Choroid plexus epithelial cell (primary cell): Measurements from ENCODE around the gene HBEGF.
A peak's percentile ranks its signal among the peaks of the same experiment; 100 is the strongest.

Source experiments
- DNase-seq: peaks from one replicate; pipeline ENCODE4 v3.0.0-alpha.2; 2010; ENCODE audit warnings: low read depth
- H3K4me3 ChIP-seq: 2 replicates; pipeline ENCODE4 v1.5.1; 2011; ENCODE audit warnings: low read depth, mild to moderate bottlenecking, control low read depth, low read length, moderate library complexity
- TF ChIP-seq, protein P1 (sequence below): conservative IDR thresholded peaks from 2 replicates; pipeline ENCODE4 v1.5.1; 2011; ENCODE audit warnings: low read depth, mild to moderate bottlenecking, control low read depth, inconsistent platforms, low read length, moderate library complexity

Gene HBEGF

DNA sequence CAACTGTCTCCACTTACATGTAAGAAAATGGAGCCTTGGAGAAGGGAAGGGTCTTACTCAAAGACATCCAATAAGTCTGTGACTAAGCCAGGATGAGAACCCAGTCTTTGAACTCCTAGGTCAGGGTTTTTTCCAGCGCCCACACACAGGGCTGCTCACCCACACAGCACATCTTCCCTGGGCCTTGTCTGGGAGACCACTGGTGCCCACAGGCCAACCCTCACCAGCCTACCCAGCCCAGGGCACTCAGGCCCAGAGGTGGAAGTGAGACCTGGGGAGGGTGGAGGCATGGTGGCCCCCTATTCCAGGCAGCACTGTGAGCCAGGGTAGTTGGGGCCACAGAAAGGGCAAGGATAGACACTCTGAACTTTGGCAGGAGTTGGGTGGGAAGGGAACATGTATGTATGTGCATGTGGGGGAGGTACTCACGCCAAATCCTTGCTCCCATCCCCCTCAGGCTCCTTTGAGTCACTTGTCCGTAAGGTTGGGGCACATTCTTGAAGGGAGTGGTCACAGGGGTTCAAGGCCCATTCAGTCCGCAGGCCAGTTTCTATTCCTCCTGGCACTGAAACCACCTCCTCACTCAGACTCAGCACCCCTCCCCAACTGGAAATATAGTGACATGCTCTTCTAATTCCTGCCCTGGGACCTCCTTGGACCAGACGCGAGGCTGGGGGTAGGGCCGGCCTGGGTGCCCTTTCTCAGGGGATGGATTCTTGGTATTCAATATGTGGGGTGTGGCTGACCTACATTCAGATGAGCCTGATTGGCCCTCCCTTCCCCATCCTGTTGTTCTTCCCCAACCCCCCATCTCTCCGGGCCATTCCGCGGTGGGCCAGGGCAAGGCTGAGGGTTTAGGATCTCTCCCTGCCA lies 10.7 kb upstream of the HBEGF start:
- TF ChIP-seq, protein P1, sequence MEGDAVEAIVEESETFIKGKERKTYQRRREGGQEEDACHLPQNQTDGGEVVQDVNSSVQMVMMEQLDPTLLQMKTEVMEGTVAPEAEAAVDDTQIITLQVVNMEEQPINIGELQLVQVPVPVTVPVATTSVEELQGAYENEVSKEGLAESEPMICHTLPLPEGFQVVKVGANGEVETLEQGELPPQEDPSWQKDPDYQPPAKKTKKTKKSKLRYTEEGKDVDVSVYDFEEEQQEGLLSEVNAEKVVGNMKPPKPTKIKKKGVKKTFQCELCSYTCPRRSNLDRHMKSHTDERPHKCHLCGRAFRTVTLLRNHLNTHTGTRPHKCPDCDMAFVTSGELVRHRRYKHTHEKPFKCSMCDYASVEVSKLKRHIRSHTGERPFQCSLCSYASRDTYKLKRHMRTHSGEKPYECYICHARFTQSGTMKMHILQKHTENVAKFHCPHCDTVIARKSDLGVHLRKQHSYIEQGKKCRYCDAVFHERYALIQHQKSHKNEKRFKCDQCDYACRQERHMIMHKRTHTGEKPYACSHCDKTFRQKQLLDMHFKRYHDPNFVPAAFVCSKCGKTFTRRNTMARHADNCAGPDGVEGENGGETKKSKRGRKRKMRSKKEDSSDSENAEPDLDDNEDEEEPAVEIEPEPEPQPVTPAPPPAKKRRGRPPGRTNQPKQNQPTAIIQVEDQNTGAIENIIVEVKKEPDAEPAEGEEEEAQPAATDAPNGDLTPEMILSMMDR: no peak
- no peak for DNase-seq
- H3K4me3 ChIP-seq: no peak overlapping the region

DNA sequence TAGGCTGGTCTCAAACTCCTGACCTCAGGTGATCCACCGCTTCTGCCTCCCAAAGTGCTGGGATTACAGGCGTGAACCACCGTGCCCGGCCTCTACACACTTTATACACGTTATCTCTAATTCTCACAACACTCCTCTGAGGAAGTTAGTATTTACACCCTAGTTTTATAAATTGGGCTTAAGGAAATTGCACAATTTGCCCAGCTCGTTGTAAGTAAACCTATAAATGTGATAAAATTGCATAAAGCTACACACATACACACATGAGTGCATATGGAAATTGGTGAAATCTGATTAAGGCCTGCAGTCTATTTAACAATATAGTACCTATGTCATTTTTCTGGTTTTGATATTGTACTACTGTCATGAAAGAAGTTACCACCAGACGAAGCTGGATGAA lies 9.1 kb upstream of the HBEGF start:
- no peak for DNase-seq

DNA sequence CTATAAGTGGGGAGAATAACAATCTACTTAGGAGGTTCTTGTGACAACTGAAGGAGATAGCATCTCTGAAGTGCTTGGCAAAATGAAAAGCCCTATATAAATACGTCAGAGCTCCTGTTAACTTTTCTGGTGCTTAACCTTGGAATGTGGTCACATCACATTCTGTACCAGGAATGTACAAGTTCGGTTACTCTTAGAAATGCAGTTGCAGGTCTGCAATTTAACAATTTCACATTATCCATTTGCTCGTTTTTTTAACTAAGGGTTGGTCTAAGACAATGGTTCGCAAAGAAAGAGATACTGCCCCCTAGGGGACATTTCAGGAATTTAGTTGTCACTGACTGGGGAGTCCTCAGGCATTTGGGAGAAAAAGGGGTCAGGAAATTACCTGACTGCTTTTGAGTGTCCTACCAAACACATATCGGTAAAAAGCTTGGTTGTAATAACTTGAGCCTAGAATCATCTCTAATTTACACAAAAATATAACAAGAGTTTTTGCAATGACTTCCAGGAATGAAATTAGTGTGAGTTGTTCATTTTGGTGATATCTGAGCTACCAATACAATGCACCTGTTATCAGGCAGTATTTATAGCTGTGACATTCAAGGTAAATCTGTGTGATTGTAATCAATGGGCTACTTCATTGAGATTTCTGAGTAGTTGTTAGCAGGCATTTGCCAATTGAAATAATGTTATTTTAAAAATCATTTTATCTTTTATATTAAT lies 5.4 kb upstream of the HBEGF start:
- TF ChIP-seq, protein P1: peak; percentile 78
- no peak overlapping the region for H3K4me3 ChIP-seq
- peak; percentile 82 for DNase-seq

More for the DNA sequence above, 9.1 kb upstream of the HBEGF start:
- H3K4me3 ChIP-seq: no peak overlapping the region
- TF ChIP-seq, protein P1: no peak

DNA sequence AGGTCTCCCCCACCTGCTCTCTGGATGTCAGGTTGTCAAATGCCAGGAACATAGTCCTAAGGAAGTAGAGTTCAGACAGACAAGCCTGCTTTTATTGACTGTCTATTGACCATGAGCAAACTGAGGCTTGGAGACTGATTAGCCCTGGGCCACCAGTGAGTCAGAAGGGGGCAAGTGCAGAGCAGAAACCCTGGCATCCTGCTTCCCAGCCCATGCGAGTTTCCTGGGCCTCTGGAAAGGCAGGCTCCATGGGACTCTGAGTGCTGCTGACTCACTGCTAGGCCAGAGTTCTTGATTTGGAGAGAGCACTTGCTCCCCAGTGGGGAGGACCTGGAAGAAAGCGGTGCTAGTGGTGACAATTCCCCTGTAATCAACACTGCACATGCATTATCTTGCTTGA lies 2.8 kb upstream of the HBEGF start:
- TF ChIP-seq, protein P1: no peak
- H3K4me3 ChIP-seq: no peak overlapping the region
- no peak for DNase-seq

DNA sequence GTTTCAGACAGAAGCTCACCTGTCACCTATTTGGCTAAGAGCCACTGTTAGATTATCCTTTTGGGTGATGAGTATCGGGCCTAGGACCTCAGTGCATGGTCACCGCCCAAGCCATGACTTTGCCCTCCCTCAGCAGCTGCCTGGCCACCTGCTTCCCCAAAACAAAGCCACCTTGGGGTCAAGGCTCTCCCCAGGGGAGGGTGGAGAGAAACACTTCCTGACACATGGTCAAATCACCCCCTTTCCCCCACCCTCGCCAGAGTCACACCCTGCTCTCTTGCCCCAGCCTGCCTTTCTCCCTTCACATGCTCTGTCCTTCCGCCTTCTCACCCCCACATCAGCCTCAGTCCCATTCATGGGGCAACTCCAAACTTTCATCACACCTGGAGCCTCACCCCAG lies 1.7 kb upstream of the HBEGF start:
- TF ChIP-seq, protein P1: no peak
- no peak for DNase-seq
- no peak overlapping the region for H3K4me3 ChIP-seq

DNA sequence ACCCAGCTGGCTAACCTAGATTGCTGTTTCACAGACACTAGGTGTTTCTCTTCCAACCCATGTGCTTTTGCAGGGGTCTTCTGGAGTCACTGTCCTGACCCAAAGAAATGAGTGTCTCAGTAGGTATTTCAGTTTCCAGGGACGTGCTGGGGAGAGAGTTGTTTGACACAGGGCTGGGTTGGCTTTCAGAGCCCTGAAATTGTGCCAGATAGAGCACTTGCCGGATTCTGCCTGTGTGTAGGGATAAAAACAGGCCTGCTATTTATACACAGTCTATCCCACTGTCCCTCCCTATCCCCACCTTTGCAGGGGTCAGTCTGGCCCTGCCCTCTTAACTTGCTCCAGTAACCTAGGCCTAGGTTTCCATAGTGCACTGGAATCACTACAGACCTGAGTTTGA lies 957 bp upstream of the HBEGF start:
- H3K4me3 ChIP-seq: no peak overlapping the region
- TF ChIP-seq, protein P1: no peak
- no peak for DNase-seq

DNA sequence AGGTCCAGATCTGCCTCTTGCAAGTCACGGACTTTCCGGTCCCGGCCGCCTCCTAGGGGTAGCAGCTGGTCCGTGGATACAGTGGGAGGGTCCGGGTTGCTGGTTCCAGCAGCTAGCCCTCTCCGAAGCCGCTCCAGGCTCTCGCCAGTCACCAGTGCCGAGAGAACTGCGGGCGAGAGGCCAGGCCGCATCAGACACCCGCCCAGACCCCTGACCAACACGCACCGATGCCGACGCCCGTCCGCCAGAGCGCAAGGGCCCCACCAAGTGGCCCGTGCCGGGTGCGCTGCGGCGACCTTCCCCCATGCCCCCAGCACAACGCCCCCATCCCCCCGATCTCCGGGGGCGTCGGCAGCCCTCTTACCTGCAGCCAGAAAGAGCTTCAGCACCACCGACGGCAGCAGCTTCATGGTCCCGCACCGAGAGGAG lies 470 bp downstream of the HBEGF start:
- DNase-seq: peak; percentile 71
- TF ChIP-seq, protein P1: peak; percentile 62
- peak overlapping the region; percentile 74 for H3K4me3 ChIP-seq
